ENCODE data around the gene TP53I13.

TP53I13 gene

GRCh38 chr17:29577001-29577370 lies 8.5 kb downstream of the TP53I13 start:
- ChIA-PET POLR2A (interaction anchor here (1.0 to 1.4 kb wide), 4 partner anchors 10 to 283 kb away, joined by 3 to 5 read pairs (median 4); partner anchors contain the start of genes ABHD15 and NUFIP2), CTCF (interaction anchor here (0.5 to 1.3 kb wide), 2 partner anchors 207 to 506 kb away, joined by 3 to 4 read pairs; no protein-coding TSS in a partner anchor)
- Histone ChIP-seq H3K4me3 (ENCODE audit: low read depth, low read length) (no peak overlapping the region), H3K36me3 (ENCODE audit: control insufficient read depth in 2 of 2, insufficient read depth in 1 of 2, low read length in 2 of 2) (peaks cover 14 to 94% of the 10 kb centered on the region in 2 experiments), H3K9me3 (ENCODE audit: control insufficient read depth, insufficient read depth, low read depth, low read length) (no peaks in the 10 kb centered on the region), H3K4me1 (ENCODE audit: control insufficient read depth, insufficient read depth, low read length) (no peaks in the 10 kb centered on the region), H3K27ac (ENCODE audit: extremely low read depth, low read depth, low read length) (no peak overlapping the region)
- TF ChIP-seq ZFHX2 (tag by site-specific recombination; conservative IDR thresholded peaks at IDR 0.05) (peak; percentile 74), EGR2 (tag by site-specific recombination; IDR thresholded peaks at IDR 0.05; ENCODE audit: low read depth) (peak; percentile 64), SCRT2 (tag by site-specific recombination; IDR thresholded peaks at IDR 0.05) (peak; percentile 29; the same call in 1 of the 2 replicates), TCF7L2 (IDR thresholded peaks at IDR 0.05; ENCODE audit: borderline replicate concordance, low read depth, low read length) (no peak)

DNA sequence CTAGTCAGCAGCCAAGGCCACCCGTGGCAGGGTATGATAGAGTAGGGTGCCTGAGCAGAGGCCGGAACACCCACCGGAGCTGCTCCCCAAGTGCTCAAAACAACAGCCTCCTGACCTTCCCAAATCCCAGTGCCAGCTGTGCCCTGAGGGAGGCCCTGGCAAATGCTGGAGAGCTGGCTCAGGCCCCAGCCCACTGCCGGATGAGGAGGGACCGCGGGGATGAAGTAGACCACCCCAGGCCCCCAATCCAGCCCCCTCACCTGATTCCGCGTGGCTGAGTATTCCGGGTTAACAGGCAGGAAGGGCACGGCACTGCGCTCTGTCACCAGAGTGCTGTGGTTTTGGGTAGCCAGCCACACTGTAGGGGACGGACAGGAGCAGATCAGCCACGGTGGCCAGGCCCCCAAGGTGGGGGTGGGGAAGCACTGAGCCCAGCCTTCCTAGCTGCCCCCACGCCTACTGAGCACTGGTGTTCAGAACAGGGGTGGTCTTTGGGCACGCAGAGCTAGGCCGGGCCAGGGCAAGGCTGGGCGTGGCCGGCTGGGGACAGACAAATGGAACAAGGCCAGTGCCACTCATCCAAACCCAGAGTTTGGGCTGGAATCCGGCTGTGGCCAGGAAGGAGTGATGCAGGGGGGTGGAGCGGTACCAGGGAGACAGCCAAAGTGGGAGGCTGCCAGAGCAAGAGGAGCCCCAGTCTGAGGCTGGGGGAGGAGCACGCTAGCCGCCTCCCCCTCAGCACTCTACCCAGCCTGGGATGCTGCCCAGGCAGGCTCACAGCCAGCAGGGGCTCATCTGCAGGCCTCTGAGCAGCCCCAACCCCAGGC lies 9.1 kb downstream of the TP53I13 start:
- CTCF ChIA-PET, result interaction anchor here (0.6 to 5.9 kb wide), 2 partner anchors 15 to 290 kb away, joined by 3 to 74 read pairs; partner anchors contain the start of gene ANKRD13B
- no peaks in the 10 kb centered on the region for H3K9me3 ChIP-seq (ENCODE audit: control insufficient read depth, insufficient read depth, low read depth, low read length)
- POLR2A ChIA-PET, result interaction anchor here (1.0 to 1.4 kb wide), 4 partner anchors 10 to 283 kb away, joined by 3 to 5 read pairs (median 4); partner anchors contain the start of genes ABHD15 and NUFIP2
- H3K4me1 ChIP-seq (ENCODE audit: control insufficient read depth, insufficient read depth, low read length), result no peaks in the 10 kb centered on the region
- no peak overlapping the region for H3K4me3 ChIP-seq (ENCODE audit: low read depth, low read length)
- H3K27ac ChIP-seq (ENCODE audit: extremely low read depth, low read depth, low read length), result no peak overlapping the region
- TF ChIP-seq ZNF341 (tag by site-specific recombination; IDR thresholded peaks at IDR 0.05; ENCODE audit: low read depth), result peak; percentile 76
- TF ChIP-seq ZNF660 (tag by site-specific recombination; IDR thresholded peaks at IDR 0.05), result no peak
- TF ChIP-seq ZFHX2 (tag by site-specific recombination; conservative IDR thresholded peaks at IDR 0.05), result peak; percentile 30; the same call in 1 of the 2 replicates
- H3K36me3 ChIP-seq (ENCODE audit: control insufficient read depth in 2 of 2, insufficient read depth in 1 of 2, low read length in 2 of 2), result peaks cover 14 to 95% of the 10 kb centered on the region in 2 experiments

DNA sequence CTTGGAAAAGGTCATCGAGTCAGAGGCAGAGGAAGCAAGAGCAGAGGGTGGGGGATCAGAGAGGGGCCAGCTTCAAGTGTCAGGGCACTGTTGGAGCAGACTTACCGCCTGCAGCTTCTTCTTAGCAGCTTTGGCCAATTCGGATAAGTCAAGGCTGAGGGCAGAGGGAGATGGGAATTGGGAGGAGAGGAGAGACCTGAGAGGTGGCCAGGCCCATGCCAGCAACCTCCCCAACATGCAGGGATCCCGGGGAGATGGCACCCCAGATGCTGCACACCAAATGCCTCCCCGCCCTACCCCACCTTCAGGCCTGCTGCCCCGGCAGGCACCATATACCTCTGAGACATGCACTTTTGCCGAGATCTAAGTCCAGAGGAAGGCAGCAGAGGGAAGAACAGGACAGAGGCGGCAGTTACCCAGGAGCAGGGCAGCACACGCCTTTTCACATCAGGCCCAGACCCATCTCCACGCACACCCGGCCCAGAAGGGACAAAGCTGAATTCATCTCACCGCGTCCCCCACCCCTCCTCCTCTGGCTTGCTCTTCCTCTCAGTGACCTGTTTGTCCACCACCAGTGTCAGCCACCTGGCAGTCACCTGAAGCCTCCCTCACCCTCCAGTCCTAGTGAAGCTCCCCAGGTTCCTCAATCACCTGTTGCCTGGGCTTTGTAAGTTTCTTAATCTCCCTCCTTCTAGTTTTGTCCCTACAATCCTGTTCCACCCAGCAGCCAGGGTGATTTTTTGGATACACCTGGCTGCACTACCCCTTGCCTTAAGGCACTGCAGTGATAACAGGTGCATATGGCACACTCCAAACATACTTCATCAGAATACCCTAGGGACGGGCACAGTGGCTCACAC lies 10.4 kb downstream of the TP53I13 start:
- H3K4me3 ChIP-seq (ENCODE audit: low read depth, low read length), result no peak overlapping the region
- TF ChIP-seq SCRT2 (tag by site-specific recombination; IDR thresholded peaks at IDR 0.05) (peak; percentile 92), ZNF548 (tag by site-specific recombination; IDR thresholded peaks at IDR 0.05) (no peak), ZNF843 (tag by site-specific recombination; IDR thresholded peaks at IDR 0.05) (no peak), ZNF112 (tag by site-specific recombination; IDR thresholded peaks at IDR 0.05) (no peak), SCRT1 (tag by site-specific recombination; IDR thresholded peaks at IDR 0.05; ENCODE audit: borderline replicate concordance) (peak; percentile 77), AEBP2 (tag by site-specific recombination; IDR thresholded peaks at IDR 0.05; ENCODE audit: borderline replicate concordance) (no peak), ZNF707 (tag by site-specific recombination; IDR thresholded peaks at IDR 0.05) (no peak)
- H3K4me1 ChIP-seq (ENCODE audit: control insufficient read depth, insufficient read depth, low read length), result no peaks in the 10 kb centered on the region
- CTCF ChIA-PET, result interaction anchor here (0.6 to 5.9 kb wide), 10 partner anchors 9 to 760 kb away, joined by 3 to 74 read pairs (median 6); partner anchors contain the start of genes ANKRD13B and TP53I13
- POLR2A ChIA-PET, result no interaction called here
- no peak overlapping the region for H3K27ac ChIP-seq (ENCODE audit: extremely low read depth, low read depth, low read length)
- H3K36me3 ChIP-seq (ENCODE audit: control insufficient read depth in 2 of 2, insufficient read depth in 1 of 2, low read length in 2 of 2), result peaks cover 11 to 99% of the 10 kb centered on the region in 2 experiments; a peak in 2 of 3 replicates
- no peaks in the 10 kb centered on the region for H3K9me3 ChIP-seq (ENCODE audit: control insufficient read depth, insufficient read depth, low read depth, low read length)

All from HEK293 (cell line).